Measurements from ENCODE around the gene C3orf49.

- TF ChIP-seq CTCF (IDR thresholded peaks at IDR 0.05): no peak
- no peak for TF ChIP-seq EP300 (IDR thresholded peaks at IDR 0.05)
- TF ChIP-seq POLR2A (IDR thresholded peaks at IDR 0.05; ENCODE audit: low read depth): no peak
- no peak for TF ChIP-seq POLR2AphosphoS5 (IDR thresholded peaks at IDR 0.05)
Observed at GRCh38 chr3:63832395-63832794, 13.3 kb downstream of the C3orf49 start.

All from esophagus muscularis mucosa (tissue), 4 donors.